Measurements from ENCODE around the gene CDKN1B. TPM values are rescaled to one million over a fixed set of nuclear protein-coding genes. Genes with fewer than 3 reads are reported as not detected.

CDKN1B gene
- total and polyA plus RNA-seq, 2 experiments from 2014 or later = 7.0 to 46.0 TPM

- H3K36me3 ChIP-seq (replicated peaks; ENCODE audit: insufficient read depth, low read depth) = no peaks in the 10 kb centered on the region
- no peak for TF ChIP-seq EZH2phosphoT487 (IDR thresholded peaks at IDR 0.05; ENCODE audit: low read depth, severe bottlenecking, unreplicated experiment)
- no peak for DNase-seq (ENCODE audit: low spot score)
- H3K4me3 ChIP-seq = no peak overlapping the region
- no peak overlapping the region for H2AFZ ChIP-seq
- no peaks in the 10 kb centered on the region for H3K4me1 ChIP-seq (ENCODE audit: insufficient read depth)
- no peak overlapping the region for H3K27ac ChIP-seq
- H3K79me2 ChIP-seq = no peaks in the 10 kb centered on the region
- H3K27me3 ChIP-seq = no peaks in the 10 kb centered on the region
- no peaks in the 10 kb centered on the region for H3K9me3 ChIP-seq (ENCODE audit: low read depth)
- WGBS (ENCODE audit: low lambda C conversion rate, missing lambda C conversion rate) = 90% methylated on average over 2 of the region's 2 CpGs
- H3K9me2 ChIP-seq (replicated peaks; ENCODE audit: insufficient read depth) = no peaks in the 10 kb centered on the region
- no peaks in the 10 kb centered on the region for H4K20me1 ChIP-seq (ENCODE audit: insufficient read depth, poor library complexity, severe bottlenecking)
- no peak overlapping the region for H3K4me2 ChIP-seq
Measured at GRCh38 chr12:12757121-12757520, 40.0 kb downstream of the CDKN1B start.

GRCh38 chr12:12759234-12759915 lies 42.2 kb downstream of the CDKN1B start:
- no peaks in the 10 kb centered on the region for H3K27me3 ChIP-seq
- peak overlapping the region; percentile 65 for H3K27ac ChIP-seq
- H3K79me2 ChIP-seq = no peaks in the 10 kb centered on the region
- no peaks in the 10 kb centered on the region for H3K9me2 ChIP-seq (replicated peaks; ENCODE audit: insufficient read depth)
- H2AFZ ChIP-seq = no peak overlapping the region
- TF ChIP-seq EZH2phosphoT487 (IDR thresholded peaks at IDR 0.05; ENCODE audit: low read depth, severe bottlenecking, unreplicated experiment) = no peak
- TF ChIP-seq CTCF (IDR thresholded peaks at IDR 0.05; ENCODE audit: poor library complexity) = no peak
- no peak for TF ChIP-seq EZH2 (IDR thresholded peaks at IDR 0.05; ENCODE audit: borderline replicate concordance)
- H3K36me3 ChIP-seq (replicated peaks; ENCODE audit: insufficient read depth, low read depth) = no peaks in the 10 kb centered on the region
- H3K4me1 ChIP-seq (ENCODE audit: insufficient read depth) = no peaks in the 10 kb centered on the region
- 92% methylated on average over 7 of the region's 7 CpGs for WGBS (ENCODE audit: low lambda C conversion rate, missing lambda C conversion rate)
- no peaks in the 10 kb centered on the region for H4K20me1 ChIP-seq (ENCODE audit: insufficient read depth, poor library complexity, severe bottlenecking)
- no peaks in the 10 kb centered on the region for H3K9me3 ChIP-seq (ENCODE audit: low read depth)
- no peak overlapping the region for H3K4me3 ChIP-seq
- DNase-seq (ENCODE audit: low spot score) = no peak
- H3K4me2 ChIP-seq = no peak overlapping the region

GRCh38 chr12:12764824-12765223 lies 47.7 kb downstream of the CDKN1B start:
- no peaks in the 10 kb centered on the region for H3K9me2 ChIP-seq (replicated peaks; ENCODE audit: insufficient read depth)
- no peak overlapping the region for H3K27ac ChIP-seq
- no peak overlapping the region for H2AFZ ChIP-seq
- no peak overlapping the region for H3K4me3 ChIP-seq
- H3K27me3 ChIP-seq = no peaks in the 10 kb centered on the region
- DNase-seq (ENCODE audit: low spot score) = no peak
- no peak for TF ChIP-seq EZH2phosphoT487 (IDR thresholded peaks at IDR 0.05; ENCODE audit: low read depth, severe bottlenecking, unreplicated experiment)
- no peak for TF ChIP-seq EZH2 (IDR thresholded peaks at IDR 0.05; ENCODE audit: borderline replicate concordance)
- no peaks in the 10 kb centered on the region for H3K79me2 ChIP-seq
- H4K20me1 ChIP-seq (ENCODE audit: insufficient read depth, poor library complexity, severe bottlenecking) = no peaks in the 10 kb centered on the region
- H3K9me3 ChIP-seq (ENCODE audit: low read depth) = no peaks in the 10 kb centered on the region
- no peak overlapping the region for H3K4me2 ChIP-seq
- no peaks in the 10 kb centered on the region for H3K4me1 ChIP-seq (ENCODE audit: insufficient read depth)
- H3K36me3 ChIP-seq (replicated peaks; ENCODE audit: insufficient read depth, low read depth) = no peaks in the 10 kb centered on the region

GRCh38 chr12:12770262-12770661 lies 53.1 kb downstream of the CDKN1B start:
- Histone ChIP-seq H3K36me3 (replicated peaks; ENCODE audit: insufficient read depth, low read depth) (no peaks in the 10 kb centered on the region), H3K27me3 (no peaks in the 10 kb centered on the region), H2AFZ (no peak overlapping the region), H3K9me3 (ENCODE audit: low read depth) (no peaks in the 10 kb centered on the region), H3K9me2 (replicated peaks; ENCODE audit: insufficient read depth) (no peaks in the 10 kb centered on the region), H3K27ac (no peak overlapping the region), H3K79me2 (no peaks in the 10 kb centered on the region), H3K4me2 (no peak overlapping the region), H3K4me3 (no peak overlapping the region), H3K4me1 (ENCODE audit: insufficient read depth) (no peaks in the 10 kb centered on the region), H4K20me1 (ENCODE audit: insufficient read depth, poor library complexity, severe bottlenecking) (no peaks in the 10 kb centered on the region)
- WGBS (ENCODE audit: low lambda C conversion rate, missing lambda C conversion rate) = 100% methylated on average over 6 of the region's 6 CpGs
- DNase-seq (ENCODE audit: low spot score) = no peak
- TF ChIP-seq CTCF (IDR thresholded peaks at IDR 0.05; ENCODE audit: poor library complexity) = no peak
- TF ChIP-seq EZH2 (IDR thresholded peaks at IDR 0.05; ENCODE audit: borderline replicate concordance) = no peak
- TF ChIP-seq EZH2phosphoT487 (IDR thresholded peaks at IDR 0.05; ENCODE audit: low read depth, severe bottlenecking, unreplicated experiment) = no peak

MicroRNA genes within 50 kb of the gene (microRNA counts, 767-probe panel; counts per million panel counts)
- microRNA hsa-miR-613 = not detected

Small RNA genes lying within 50 kb of the gene (microRNA-seq; reads per million reads assigned to microRNA genes)
- gene MIR613 = not detected

Small RNA genes lying within 50 kb of the gene (small RNA-seq; reads per million reads assigned to genes)
- not detected for gene MIR613

Other genes with a start within 250 kb of the CDKN1B start
- gene DUSP16, start 154.5 kb upstream of the CDKN1B start, total RNA-seq = 74.1 and 78.0 TPM in 2 replicates
- gene DUSP16, start 154.5 kb upstream of the CDKN1B start, polyA plus RNA-seq = 13.4 and 14.3 TPM in 2 replicates
- gene CREBL2, start 105.5 kb upstream of the CDKN1B start, total RNA-seq = 19.0 and 19.4 TPM in 2 replicates
- 7.2 and 11.4 TPM in 2 replicates for gene CREBL2, start 105.5 kb upstream of the CDKN1B start, polyA plus RNA-seq
- 0.16 and 0.50 TPM in 2 replicates for gene GPR19, start 21.2 kb upstream of the CDKN1B start, total RNA-seq
- gene GPR19, start 21.2 kb upstream of the CDKN1B start, polyA plus RNA-seq = 0.44 and 0.74 TPM in 2 replicates
- 5.6 and 6.0 TPM in 2 replicates for gene APOLD1, start 68.3 kb downstream of the CDKN1B start, total RNA-seq
- gene APOLD1, start 68.3 kb downstream of the CDKN1B start, polyA plus RNA-seq = 1.5 and 3.8 TPM in 2 replicates
- gene DDX47, start 96.0 kb downstream of the CDKN1B start, total RNA-seq = 69.4 and 74.4 TPM in 2 replicates
- 51.6 and 56.2 TPM in 2 replicates for gene DDX47, start 96.0 kb downstream of the CDKN1B start, polyA plus RNA-seq
- gene GPRC5A, start 174.2 kb downstream of the CDKN1B start, total RNA-seq = 49.8 and 60.2 TPM in 2 replicates
- 80.4 and 97.0 TPM in 2 replicates for gene GPRC5A, start 174.2 kb downstream of the CDKN1B start, polyA plus RNA-seq
- not detected in 2 replicates for gene GPRC5D, start 234.8 kb downstream of the CDKN1B start, total RNA-seq
- not detected in 2 replicates for gene GPRC5D, start 234.8 kb downstream of the CDKN1B start, polyA plus RNA-seq